Measurements from ENCODE around the gene PTPRA. TPM values are rescaled to one million over a fixed set of nuclear protein-coding genes. Genes with fewer than 3 reads are reported as not detected.
A peak's percentile ranks its signal among the peaks of the same experiment; 100 is the strongest.

Gene PTPRA
- total RNA-seq, 4 donors from 2014 or later = 49.2 to 80.8 (median 60.4) TPM

DNA sequence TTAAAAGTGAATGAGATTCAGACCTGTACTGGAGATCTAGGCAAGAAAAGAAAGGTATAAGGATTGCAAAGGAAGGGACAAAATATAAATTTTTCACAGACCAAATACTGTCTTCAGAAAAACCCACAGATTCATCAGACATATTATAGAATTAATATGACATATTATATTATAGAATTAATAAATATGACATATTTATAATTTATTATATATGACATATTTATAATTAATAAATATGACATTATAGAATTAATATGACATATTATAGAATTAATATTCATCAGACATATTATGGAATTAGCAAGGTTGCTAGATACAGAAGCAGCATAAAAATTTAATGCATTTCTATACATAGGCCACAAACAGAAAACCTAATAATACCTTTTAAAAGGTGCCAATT, 125.4 kb downstream of the PTPRA start:
- H3K27ac ChIP-seq (replicated peaks in 1 of 4) = no peak overlapping the region
- intact Hi-C loops (cut with DNase I) = no loop called here
- no peaks in the 10 kb centered on the region for H3K27me3 ChIP-seq
- TF ChIP-seq POLR2A (IDR thresholded peaks at IDR 0.05; ENCODE audit: low read depth) (no peak), EP300 (IDR thresholded peaks at IDR 0.05) (no peak), CTCF (IDR thresholded peaks at IDR 0.05) (no peak), POLR2AphosphoS5 (IDR thresholded peaks at IDR 0.05) (no peak)
- peaks cover 12 to 51% (median 33%) of the 10 kb centered on the region in 4 donors for H3K36me3 ChIP-seq
- no peaks in the 10 kb centered on the region for H3K4me1 ChIP-seq
- no peaks in the 10 kb centered on the region for H3K9me3 ChIP-seq
- H3K4me3 ChIP-seq = no peak overlapping the region
- DNase-seq (ENCODE audit: extremely low spot score) = no peak

DNA sequence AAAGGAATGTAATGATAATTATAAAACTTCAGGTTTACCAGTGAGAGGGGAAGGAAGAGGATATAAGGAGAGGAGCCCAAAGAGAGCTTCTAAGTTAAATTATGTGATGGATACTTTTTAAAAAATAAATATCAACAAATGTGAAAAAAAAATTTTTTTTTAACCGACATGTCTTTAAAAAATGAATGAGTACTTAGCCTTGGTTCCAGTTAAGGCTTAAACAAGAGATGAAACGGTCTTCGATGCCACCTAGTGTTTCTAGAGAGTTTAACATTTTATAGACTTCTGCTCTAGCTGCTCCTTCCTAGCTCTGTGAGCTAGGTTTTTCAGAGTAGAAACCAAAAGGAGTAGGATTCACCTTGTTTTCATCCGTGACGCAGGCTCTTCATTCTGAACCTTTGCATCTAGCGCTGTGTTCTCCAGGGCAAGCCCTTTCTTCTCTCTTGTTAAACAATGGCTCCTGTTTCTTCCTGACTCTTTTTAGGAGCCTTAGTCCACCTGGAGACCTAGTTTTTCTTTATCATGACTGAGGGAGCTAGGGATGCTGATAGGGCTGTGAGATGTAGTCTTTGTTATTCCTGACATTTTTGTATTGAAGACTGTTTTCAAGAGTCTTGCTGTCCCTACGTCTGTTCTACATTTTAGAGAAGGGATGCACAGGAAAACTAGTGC, 127.7 kb downstream of the PTPRA start:
- Histone ChIP-seq H3K36me3 (peaks cover under 1 to 51% (median 25%) of the 10 kb centered on the region in 4 donors), H3K27me3 (no peaks in the 10 kb centered on the region), H3K4me3 (no peak overlapping the region), H3K27ac (replicated peaks in 1 of 4) (no peak overlapping the region), H3K4me1 (no peaks in the 10 kb centered on the region), H3K9me3 (no peaks in the 10 kb centered on the region)
- no peak for DNase-seq (ENCODE audit: extremely low spot score)
- TF ChIP-seq EP300 (IDR thresholded peaks at IDR 0.05) = no peak
- no peak for TF ChIP-seq POLR2AphosphoS5 (IDR thresholded peaks at IDR 0.05)
- TF ChIP-seq POLR2A (IDR thresholded peaks at IDR 0.05; ENCODE audit: low read depth) = no peak
- peak; percentile 27 to 45 (median 41) for TF ChIP-seq CTCF (IDR thresholded peaks at IDR 0.05)
- 71% methylated on average over 7 of the region's 7 CpGs for WGBS
- intact Hi-C loops (cut with DNase I) = no loop called here

- no peak overlapping the region for H3K4me3 ChIP-seq
- H3K36me3 ChIP-seq = peaks cover 14 to 67% (median 41%) of the 10 kb centered on the region in 4 donors
- no peaks in the 10 kb centered on the region for H3K4me1 ChIP-seq
- no peaks in the 10 kb centered on the region for H3K27me3 ChIP-seq
- H3K27ac ChIP-seq (replicated peaks in 1 of 4) = no peak overlapping the region
- 83% methylated on average over 2 of the region's 2 CpGs for WGBS
- intact Hi-C loops (cut with DNase I) = no loop called here
- no peak for DNase-seq (ENCODE audit: extremely low spot score)
- TF ChIP-seq POLR2AphosphoS5 (IDR thresholded peaks at IDR 0.05) (no peak), EP300 (IDR thresholded peaks at IDR 0.05) (no peak), POLR2A (IDR thresholded peaks at IDR 0.05; ENCODE audit: low read depth) (no peak), CTCF (IDR thresholded peaks at IDR 0.05) (no peak)
- no peaks in the 10 kb centered on the region for H3K9me3 ChIP-seq
Observed at GRCh38 chr20:3003416-3003815, 130.1 kb downstream of the PTPRA start.

DNA sequence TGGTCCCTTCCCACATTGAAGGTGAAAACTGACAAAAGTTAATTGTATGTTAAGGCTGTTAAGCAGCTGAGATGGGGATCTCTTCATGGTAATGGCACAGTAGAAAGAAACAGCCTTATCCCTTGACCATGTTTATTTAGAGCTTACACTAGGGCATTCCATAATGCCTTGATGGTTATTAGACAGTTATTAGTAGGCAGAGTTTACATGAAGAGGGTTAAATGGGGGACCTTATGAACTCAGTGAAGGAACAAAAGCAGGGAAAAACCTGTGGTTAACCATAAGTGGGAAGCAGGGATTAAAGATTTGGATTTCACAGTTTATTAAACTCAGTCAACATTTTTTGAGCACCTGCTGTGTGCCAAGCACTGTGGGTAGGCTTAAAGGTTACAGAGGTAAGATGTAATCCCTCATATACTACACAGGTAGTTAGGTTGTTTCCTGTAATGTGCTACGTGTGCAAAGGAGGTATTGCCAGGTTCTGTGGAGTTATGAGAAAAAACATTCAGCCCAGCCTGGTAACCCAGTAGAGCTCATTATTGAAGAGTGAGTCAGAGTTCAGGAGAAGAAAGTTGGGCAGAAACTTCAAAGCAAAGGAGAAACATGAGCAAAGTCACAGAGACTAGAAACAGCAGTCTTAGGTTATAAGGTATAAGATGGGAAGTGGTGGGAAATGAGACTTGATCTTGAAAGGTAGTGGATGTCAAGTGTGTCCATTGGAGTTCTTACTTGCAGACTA, 137.9 kb downstream of the PTPRA start:
- no peaks in the 10 kb centered on the region for H3K9me3 ChIP-seq
- intact Hi-C loops (cut with DNase I) = no loop called here
- no peak for TF ChIP-seq POLR2AphosphoS5 (IDR thresholded peaks at IDR 0.05)
- TF ChIP-seq POLR2A (IDR thresholded peaks at IDR 0.05; ENCODE audit: low read depth) = no peak
- TF ChIP-seq EP300 (IDR thresholded peaks at IDR 0.05) = no peak
- TF ChIP-seq CTCF (IDR thresholded peaks at IDR 0.05) = no peak
- H3K27me3 ChIP-seq = no peaks in the 10 kb centered on the region
- no peak overlapping the region for H3K4me3 ChIP-seq
- 88% methylated on average over 1 of the region's 1 CpG for WGBS
- no peak overlapping the region for H3K27ac ChIP-seq (replicated peaks in 1 of 4)
- H3K4me1 ChIP-seq = no peaks in the 10 kb centered on the region
- H3K36me3 ChIP-seq = peaks cover 28 to 98% (median 57%) of the 10 kb centered on the region in 4 donors
- no peak for DNase-seq (ENCODE audit: extremely low spot score)

All from esophagus muscularis mucosa (tissue), 4 donors.